PC-3 (cell line): Measurements from ENCODE around the gene ICE1.

ENCODE experiments used
- EZH2 ChIP-seq: fragments of 300-600 bp; sonication (generic); IDR thresholded peaks from one replicate; pipeline ENCODE4 v1.6.1; 2017; ENCODE audit warnings: antibody characterized with exemption, mild to moderate bottlenecking, low read length; ENCODE audit not compliant: unreplicated experiment
- TF ChIP-seq, protein P1 (sequence below): fragments of 300-600 bp; sonication (generic); conservative IDR thresholded peaks from 2 replicates; pipeline ENCODE4 v1.5.1; 2017; ENCODE audit warnings: antibody characterized with exemption, low read depth, mild to moderate bottlenecking, low read length

DNA sequence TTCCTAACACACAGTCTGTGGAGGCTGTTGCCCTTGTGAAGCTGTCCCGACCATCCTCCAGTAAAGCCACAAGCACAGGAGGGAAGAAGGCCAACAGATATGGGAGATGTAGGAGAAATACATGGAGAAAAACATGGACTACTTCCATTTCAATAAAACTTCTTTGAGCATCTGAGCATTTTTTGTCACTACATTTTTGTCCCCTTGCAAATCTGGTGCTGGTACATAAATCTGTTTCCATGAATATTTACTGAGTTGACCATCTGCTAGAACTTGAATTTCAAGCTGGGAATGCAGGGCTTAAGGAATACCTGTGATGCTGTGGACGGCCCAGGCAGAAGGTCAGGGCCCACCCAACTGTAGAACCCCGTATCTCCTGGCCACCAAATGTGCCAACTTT lies 43.9 kb upstream of the ICE1 start:
- TF ChIP-seq, protein P1, sequence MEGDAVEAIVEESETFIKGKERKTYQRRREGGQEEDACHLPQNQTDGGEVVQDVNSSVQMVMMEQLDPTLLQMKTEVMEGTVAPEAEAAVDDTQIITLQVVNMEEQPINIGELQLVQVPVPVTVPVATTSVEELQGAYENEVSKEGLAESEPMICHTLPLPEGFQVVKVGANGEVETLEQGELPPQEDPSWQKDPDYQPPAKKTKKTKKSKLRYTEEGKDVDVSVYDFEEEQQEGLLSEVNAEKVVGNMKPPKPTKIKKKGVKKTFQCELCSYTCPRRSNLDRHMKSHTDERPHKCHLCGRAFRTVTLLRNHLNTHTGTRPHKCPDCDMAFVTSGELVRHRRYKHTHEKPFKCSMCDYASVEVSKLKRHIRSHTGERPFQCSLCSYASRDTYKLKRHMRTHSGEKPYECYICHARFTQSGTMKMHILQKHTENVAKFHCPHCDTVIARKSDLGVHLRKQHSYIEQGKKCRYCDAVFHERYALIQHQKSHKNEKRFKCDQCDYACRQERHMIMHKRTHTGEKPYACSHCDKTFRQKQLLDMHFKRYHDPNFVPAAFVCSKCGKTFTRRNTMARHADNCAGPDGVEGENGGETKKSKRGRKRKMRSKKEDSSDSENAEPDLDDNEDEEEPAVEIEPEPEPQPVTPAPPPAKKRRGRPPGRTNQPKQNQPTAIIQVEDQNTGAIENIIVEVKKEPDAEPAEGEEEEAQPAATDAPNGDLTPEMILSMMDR: no peak
- no peak for TF ChIP-seq EZH2
